ENCODE measurements around the gene PHRF1. TPM values are rescaled to one million over a fixed set of nuclear protein-coding genes. Genes with fewer than 3 reads are reported as not detected.

The PHRF1 gene
- total RNA-seq, 1 donor from 2014 or later, result 25.4 TPM

GRCh38 chr11:530960-531831 is 45.1 kb upstream of the PHRF1 start:
- peaks cover 6 to 15% of the 10 kb centered on the region in 2 donors for H3K4me1 ChIP-seq
- H3K4me3 ChIP-seq, result no peak overlapping the region
- DNase-seq (ENCODE audit: low spot score in 2 of 2), result no peak
- no peak overlapping the region for H3K27ac ChIP-seq
- H3K9me3 ChIP-seq, result no peaks in the 10 kb centered on the region
- intact Hi-C loops (cut with DNase I), result no loop called here
- TF ChIP-seq CTCF (IDR thresholded peaks at IDR 0.05), result no peak
- H3K36me3 ChIP-seq, result peaks cover 23 to 27% of the 10 kb centered on the region in 2 donors
- no peaks in the 10 kb centered on the region for H3K27me3 ChIP-seq

- Histone ChIP-seq H3K27me3 (no peaks in the 10 kb centered on the region), H3K4me1 (peaks cover 13 to 21% of the 10 kb centered on the region in 2 donors), H3K4me3 (no peak overlapping the region), H3K36me3 (peaks cover 23 to 27% of the 10 kb centered on the region in 2 donors), H3K9me3 (no peaks in the 10 kb centered on the region), H3K27ac (no peak overlapping the region)
- DNase-seq (ENCODE audit: low spot score in 2 of 2), result no peak
- no peak for TF ChIP-seq CTCF (IDR thresholded peaks at IDR 0.05)
- intact Hi-C loops (cut with DNase I), result no loop called here
Observed at GRCh38 chr11:531919-532526, 44.2 kb upstream of the PHRF1 start.

- H3K9me3 ChIP-seq, result no peaks in the 10 kb centered on the region
- intact Hi-C loops (cut with DNase I), result no loop called here
- peaks cover 23 to 27% of the 10 kb centered on the region in 2 donors for H3K36me3 ChIP-seq
- TF ChIP-seq CTCF (IDR thresholded peaks at IDR 0.05), result no peak
- no peak overlapping the region for H3K4me3 ChIP-seq
- no peak overlapping the region for H3K27ac ChIP-seq
- no peaks in the 10 kb centered on the region for H3K27me3 ChIP-seq
- DNase-seq (ENCODE audit: low spot score in 2 of 2), result no peak
- H3K4me1 ChIP-seq, result peaks cover 13 to 26% of the 10 kb centered on the region in 2 donors
Observed at GRCh38 chr11:532527-532985, 43.7 kb upstream of the PHRF1 start.

- H3K36me3 ChIP-seq, result peaks cover 23 to 27% of the 10 kb centered on the region in 2 donors
- H3K27ac ChIP-seq, result no peak overlapping the region
- intact Hi-C loops (cut with DNase I), result no loop called here
- DNase-seq (ENCODE audit: low spot score in 2 of 2), result no peak
- peaks cover 13 to 26% of the 10 kb centered on the region in 2 donors for H3K4me1 ChIP-seq
- H3K9me3 ChIP-seq, result no peaks in the 10 kb centered on the region
- H3K4me3 ChIP-seq, result no peak overlapping the region
- TF ChIP-seq CTCF (IDR thresholded peaks at IDR 0.05), result no peak
- H3K27me3 ChIP-seq, result no peaks in the 10 kb centered on the region
Observed at GRCh38 chr11:532986-533585, 43.2 kb upstream of the PHRF1 start.

- no peak for DNase-seq (ENCODE audit: low spot score in 2 of 2)
- TF ChIP-seq CTCF (IDR thresholded peaks at IDR 0.05), result no peak
- intact Hi-C loops (cut with DNase I), result loop anchor here (2.0 kb wide), 1 partner anchor 35 kb away; no protein-coding TSS in a partner anchor
Observed at GRCh38 chr11:533586-534395, 42.5 kb upstream of the PHRF1 start.

More at GRCh38 chr11:533586-534395, 42.5 kb upstream of the PHRF1 start:
- Histone ChIP-seq H3K36me3 (peaks cover 23 to 27% of the 10 kb centered on the region in 2 donors), H3K4me1 (peaks cover 13 to 26% of the 10 kb centered on the region in 2 donors), H3K27ac (no peak overlapping the region), H3K4me3 (peak overlapping the region; percentile 92 to 94), H3K27me3 (no peaks in the 10 kb centered on the region), H3K9me3 (no peaks in the 10 kb centered on the region)
